Superior temporal gyrus (tissue), 1 donor: Measurements from ENCODE around the gene PRIMA1.
A peak's percentile ranks its signal among the peaks of the same experiment; 100 is the strongest.

ENCODE experiments used
- DNase-seq: peaks from one replicate; pipeline ENCODE4 v3.0.0-alpha.2; 2016; ENCODE audit errors: extremely low spot score

PRIMA1 gene

GRCh38 chr14:93712838-93713724 is 75.2 kb downstream of the PRIMA1 start:
- DNase-seq, result peak; percentile 78

DNA sequence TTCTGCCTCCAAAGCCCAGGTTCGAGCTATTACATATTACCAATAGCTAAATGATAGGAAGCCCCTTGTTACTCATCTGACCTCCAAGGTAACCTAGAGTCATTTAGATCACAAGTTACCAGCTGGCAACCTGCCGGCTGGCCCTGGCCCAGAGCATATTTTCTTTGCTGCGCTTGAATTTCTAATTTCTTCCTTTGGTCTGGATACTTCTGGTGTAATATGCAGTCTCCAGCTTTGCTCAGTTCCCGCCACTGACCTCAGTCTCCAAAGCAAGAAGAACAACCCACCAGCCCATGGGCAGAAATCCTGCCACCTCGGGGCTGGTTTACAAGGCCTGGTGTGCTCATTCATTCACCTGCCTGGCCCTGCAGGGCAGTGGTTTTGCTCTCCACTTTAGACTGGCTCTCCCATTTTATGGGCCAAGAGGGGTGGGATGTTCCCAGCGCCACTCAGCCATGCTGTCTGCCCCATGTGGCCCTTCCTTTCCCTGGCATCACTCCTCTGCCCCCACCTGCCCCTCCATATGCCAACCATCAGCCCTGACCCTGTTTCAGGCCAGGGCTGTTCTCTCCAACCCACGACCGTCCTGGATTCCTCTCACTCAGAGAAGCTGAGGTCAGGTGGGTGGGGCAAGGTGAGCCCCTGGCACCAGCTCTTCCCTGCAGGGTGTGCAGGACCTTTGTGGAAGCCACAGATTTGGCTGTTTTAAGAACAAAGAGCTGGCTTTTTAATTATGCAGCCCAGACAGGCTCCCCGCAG is 76.0 kb downstream of the PRIMA1 start:
- DNase-seq, result no peak

- DNase-seq, result no peak
Measured at GRCh38 chr14:93709249-93709648, 79.0 kb downstream of the PRIMA1 start.

GRCh38 chr14:93708800-93709199 is 79.5 kb downstream of the PRIMA1 start:
- no peak for DNase-seq

DNA sequence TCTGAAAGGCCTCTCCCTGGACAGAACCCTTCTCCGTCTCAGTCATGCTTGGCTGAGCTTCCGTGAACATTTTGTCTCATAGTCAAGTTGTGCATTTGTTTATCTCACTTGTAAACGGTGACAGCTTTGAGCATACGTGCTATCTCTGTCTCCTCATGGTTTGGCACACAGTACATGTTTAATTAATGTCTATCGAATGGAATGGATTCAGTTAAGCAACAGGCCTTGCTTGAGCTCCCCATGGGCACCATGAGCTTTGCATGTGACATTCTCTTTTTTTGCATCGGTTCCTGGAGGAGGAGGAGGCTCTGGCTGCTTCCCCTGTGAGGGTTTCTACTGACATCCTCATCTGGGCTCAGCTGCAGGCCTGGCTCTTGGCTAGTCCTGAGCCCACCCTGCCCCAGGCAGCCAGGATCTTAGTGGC is 80.0 kb downstream of the PRIMA1 start:
- DNase-seq, result no peak

DNA sequence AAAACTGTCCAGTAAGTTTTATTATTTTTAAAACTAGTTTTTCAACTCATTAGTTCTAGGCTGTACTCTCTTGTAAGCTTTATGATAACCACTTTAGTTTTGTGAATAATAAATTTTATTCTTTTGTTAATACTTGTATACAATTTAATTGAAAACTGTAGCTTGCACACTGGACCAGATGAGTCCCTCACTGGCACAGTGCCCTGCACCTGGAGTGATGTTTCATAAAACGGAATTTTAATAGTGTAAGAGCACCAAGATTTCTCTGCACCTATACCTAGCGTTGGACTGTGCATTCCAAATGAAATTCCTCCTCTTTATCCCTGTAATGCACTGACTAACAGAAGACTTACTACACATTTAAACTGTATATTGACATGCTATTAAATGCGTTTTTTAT is 80.8 kb downstream of the PRIMA1 start:
- DNase-seq, result no peak

DNA sequence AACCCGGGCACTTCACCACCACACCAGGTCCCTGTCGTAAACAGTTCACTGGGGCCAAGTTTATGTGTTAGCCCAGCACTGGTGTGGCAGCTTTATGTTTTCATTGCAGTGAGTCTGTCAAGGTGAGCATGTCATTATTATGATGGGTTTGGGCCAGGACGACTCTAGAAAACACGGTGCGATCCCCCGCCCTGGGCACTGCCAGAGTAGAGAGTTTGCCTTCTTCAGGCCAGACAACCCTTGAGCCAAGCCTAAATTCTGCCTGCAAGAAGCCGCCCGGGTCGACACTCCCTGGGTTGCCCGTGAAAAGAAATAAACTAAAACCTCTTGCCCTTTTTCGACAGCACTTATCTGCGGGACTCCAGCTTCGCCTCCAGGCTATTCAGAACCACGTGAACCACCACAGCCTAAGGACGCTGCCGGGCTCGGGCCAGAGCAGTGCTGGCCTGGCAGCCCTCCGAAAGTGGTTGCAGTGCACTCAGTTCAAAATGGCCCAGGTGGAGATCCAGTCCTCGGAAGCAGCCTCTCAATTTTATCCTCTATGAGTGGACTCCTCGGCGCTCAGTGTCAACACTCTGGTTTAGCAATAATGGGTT is 81.8 kb downstream of the PRIMA1 start:
- no peak for DNase-seq

DNA sequence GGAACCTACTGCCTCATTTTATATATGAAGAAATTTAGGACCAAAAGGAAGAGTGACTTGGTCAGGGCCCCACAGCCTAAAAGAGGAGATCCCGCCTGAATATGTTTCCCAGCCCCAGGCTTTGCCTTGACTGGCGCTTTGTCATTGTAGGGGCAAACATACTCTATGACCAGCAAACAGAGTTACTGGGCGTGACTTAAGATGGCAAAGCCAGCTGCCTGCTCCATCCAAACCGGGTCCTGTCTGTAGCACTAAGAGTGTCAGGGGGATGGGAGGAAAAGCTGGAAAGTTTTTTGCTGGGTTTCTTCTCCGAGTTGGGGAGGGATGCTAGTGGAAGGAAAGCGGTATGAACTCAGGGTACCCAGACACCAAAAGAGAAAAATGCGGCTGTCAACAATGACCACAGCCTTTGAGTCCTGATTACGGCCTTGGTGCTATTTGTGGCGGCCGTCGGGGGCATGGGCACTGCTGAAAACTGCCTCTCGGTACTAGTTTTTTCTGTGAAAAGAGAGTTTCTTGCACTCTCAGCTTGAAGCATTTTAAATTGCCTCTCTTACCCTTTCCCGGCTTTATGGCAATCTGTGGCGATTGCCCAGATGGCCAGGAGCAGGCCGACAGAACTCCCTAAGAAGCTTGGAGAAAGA is 82.7 kb downstream of the PRIMA1 start:
- no peak for DNase-seq

DNA sequence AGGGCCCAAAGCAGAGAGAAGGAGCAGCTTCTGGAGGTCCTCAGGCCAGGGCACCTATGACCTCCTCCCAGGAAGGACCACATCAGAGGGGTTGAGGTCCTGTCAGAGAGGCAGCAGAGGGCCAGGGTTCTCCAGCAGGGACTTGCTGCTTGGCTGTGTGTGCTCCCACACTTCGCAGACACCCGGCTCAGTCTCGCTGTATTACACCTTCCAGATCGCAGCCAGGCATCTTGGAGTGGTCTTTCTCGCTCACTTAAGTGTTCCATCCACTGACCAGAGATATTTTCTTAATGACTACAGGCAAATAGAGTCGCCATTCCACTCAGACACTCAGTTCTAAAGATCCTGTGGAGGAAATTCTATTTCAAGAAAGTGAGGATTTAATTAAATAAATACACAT is 84.3 kb downstream of the PRIMA1 start:
- no peak for DNase-seq

DNA sequence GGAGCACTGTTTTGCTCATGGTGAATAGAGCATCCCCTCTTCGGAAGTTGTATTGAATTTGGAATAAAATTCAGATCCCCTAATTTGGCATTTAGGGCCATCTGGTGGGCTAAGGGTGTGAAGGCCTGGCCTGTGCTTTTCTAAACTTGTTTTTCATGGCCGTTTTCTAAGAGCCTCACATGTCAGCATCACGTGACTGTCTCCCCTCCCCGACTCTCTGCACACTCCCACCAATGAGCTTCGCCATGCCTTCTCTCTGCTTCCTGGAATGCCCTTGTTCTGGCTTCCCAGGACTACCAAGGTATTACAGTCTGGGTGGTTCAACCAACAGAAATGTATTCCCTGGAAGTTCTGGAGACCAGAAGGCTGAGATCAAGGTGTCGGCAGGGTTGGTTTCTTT is 85.3 kb downstream of the PRIMA1 start:
- no peak for DNase-seq

DNA sequence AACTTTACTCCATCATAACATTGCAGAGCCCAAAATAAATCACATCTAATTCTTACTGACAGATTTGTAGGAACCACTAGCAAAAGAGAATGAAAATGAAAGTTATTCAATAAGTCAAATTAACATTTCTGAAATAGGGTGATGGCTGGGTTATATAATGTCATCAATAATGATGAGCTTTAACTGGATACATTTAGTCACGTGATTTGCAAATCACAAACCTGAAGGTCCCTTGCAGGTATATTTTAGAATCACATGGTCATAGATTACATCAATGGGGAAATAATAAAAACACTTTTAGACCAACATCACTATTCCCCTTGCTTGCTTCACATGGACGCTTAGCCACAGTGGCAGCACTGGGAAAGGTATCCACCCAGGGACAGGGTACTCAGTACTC is 86.7 kb downstream of the PRIMA1 start:
- no peak for DNase-seq

DNA sequence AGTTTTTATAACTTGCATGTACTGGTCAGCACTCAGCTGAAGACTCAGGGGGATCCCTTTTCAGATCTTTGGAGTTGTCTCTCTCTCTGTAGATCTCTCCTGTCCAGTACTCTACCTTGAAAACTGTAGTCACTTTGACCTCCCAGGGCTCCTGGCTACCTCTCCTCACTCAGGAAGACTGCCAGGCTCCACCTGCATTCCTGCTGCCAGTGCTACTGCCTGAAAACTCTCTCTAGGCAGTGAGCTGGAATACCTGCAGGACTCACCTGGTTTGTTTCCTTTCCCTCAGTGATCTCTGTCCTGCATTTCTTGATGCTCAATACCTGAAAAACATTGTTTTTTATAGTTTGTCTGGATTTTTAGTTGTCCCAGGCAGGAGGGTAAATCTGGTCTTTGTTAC is 87.4 kb downstream of the PRIMA1 start:
- DNase-seq, result no peak

DNA sequence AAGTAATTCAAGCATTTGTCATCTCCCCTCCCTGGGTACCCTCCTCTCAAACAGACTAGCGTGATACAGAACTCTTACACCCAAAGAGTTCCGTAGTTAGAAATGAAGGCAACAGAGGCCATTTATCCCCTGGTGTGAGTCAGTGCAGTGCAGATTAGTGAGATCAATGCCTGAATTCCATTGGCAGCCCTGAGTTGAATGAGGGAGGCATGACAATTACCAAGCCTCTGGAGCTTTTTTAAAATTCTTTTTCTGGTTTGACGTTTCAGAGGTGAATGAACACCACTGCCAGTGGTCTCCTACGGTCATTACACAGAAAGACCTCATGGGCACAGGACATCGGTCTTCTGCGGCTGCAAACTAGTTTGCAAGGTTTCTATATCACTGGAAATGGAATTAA is 94.4 kb downstream of the PRIMA1 start:
- DNase-seq, result no peak

GRCh38 chr14:93691042-93691780 is 97.1 kb downstream of the PRIMA1 start:
- no peak for DNase-seq

GRCh38 chr14:93690146-93690545 is 98.1 kb downstream of the PRIMA1 start:
- no peak for DNase-seq

GRCh38 chr14:93688820-93689219 is 99.5 kb downstream of the PRIMA1 start:
- DNase-seq, result no peak

- no peak for DNase-seq
Measured at GRCh38 chr14:93688239-93688666, 100.0 kb downstream of the PRIMA1 start.

- DNase-seq, result no peak
Measured at GRCh38 chr14:93686268-93686667, 102.0 kb downstream of the PRIMA1 start.

DNA sequence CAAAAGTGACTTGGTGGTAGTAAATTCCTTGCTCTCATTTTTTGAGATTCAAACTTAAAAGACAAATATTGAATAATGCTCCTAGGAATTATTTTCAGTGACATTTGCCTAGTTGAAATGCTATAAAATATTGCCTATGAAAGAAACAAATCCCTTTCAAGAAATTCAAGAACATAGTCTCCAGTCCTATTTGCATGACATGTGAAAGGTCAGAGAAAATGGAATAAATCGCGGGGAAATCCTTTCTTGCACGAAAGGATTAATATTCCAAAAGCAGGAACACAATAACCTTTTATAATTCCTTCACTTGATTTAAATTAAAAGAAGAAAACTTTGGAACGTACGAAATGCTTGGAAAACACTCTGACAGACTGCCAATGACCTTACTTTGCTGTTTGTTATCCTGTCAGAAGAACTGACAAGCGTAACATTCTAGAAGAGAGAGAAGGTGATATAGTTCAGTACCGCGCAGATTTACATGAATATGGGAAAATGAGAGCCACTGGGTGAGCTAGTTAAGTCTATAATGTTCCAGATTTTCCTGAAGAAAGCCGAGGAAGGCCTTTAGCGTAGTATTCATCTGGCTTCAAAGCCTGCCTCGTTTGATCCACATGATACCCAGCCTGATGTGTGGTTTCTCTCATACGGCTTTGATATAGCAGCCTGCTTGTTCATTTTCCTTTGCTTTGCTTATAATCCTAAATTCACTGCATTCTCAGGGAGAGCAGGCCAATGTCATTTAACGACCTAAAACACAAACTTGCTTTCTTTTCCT is 103.0 kb downstream of the PRIMA1 start:
- DNase-seq, result no peak

GRCh38 chr14:93683226-93683625 is 105.1 kb downstream of the PRIMA1 start:
- no peak for DNase-seq

GRCh38 chr14:93682459-93682858 is 105.8 kb downstream of the PRIMA1 start:
- no peak for DNase-seq
